Measurements from ENCODE around the gene IFI35.

IFI35 gene

GRCh38 chr17:43020789-43021740 is 14.5 kb downstream of the IFI35 start:
- TF ChIP-seq ZFX (IDR thresholded peaks at IDR 0.05) (no peak), CTCF (conservative IDR thresholded peaks at IDR 0.05) (no peak)
- peak overlapping the region; percentile 42; the same call in 1 of the 2 replicates for H3K27ac ChIP-seq

GRCh38 chr17:43021741-43022512 is 15.3 kb downstream of the IFI35 start, which contains the start of gene VAT1:
VAT1 (minus strand) TSS chr17:43022385; CDS start chr17:43022322, 63 bp downstream.
- TF ChIP-seq ZFX (IDR thresholded peaks at IDR 0.05), result peak; percentile 42; the same call in 1 of the 2 replicates
- TF ChIP-seq CTCF (conservative IDR thresholded peaks at IDR 0.05), result no peak
- H3K27ac ChIP-seq, result peak within 1 kb of the TSS; percentile 42

DNA sequence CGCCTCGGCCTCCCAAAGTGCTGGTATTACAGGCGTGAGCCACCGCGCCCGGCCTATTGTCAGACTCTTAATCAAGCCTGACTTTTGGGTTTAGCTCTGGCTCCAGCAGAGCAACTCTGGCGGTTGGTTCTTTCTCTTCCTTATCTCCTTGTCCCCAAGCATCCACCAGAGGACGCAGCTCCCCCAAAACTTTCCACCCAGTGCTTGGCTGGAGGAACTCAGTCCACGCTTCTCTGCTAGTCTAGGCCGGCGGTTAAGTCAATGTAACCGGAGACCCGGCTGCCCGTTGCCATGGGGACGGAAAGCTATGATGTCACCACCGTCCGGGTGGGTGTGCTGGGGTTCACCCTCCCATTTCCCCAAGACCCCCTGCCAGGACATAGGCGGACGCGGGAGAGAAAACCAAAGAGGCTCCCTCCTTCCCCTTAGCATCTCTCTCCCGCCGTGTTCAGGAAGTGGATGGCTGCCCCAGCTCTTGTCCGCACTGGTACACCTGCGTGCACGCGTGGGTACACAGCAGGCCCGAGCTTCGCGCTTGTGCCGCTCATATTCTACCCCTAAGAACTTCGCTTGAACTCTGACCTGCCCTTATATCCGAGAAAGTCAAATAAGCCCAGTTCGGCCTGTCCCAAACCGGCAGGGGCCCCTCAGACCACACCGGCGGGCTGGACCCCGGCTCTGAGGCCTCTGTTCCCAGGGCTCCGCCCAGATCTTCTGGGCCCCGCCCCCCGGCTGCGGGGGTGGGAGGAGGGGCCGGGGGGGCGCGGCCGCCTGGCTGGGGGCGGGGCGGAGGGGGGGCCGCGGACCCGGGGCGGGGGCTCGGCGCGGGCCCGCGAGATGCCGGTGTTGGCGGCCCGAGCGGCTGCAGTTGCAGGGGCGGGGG is 18.1 kb downstream of the IFI35 start, which contains the start of gene RND2:
Gene RND2, plus strand, starts transcription at position 825 of the 883 bp plus-strand sequence. CDS start 117 bp downstream, outside the sequence.
- no peak within 1 kb of the TSS for H3K27ac ChIP-seq
- TF ChIP-seq ZFX (IDR thresholded peaks at IDR 0.05) (no peak), CTCF (conservative IDR thresholded peaks at IDR 0.05) (no peak)

DNA sequence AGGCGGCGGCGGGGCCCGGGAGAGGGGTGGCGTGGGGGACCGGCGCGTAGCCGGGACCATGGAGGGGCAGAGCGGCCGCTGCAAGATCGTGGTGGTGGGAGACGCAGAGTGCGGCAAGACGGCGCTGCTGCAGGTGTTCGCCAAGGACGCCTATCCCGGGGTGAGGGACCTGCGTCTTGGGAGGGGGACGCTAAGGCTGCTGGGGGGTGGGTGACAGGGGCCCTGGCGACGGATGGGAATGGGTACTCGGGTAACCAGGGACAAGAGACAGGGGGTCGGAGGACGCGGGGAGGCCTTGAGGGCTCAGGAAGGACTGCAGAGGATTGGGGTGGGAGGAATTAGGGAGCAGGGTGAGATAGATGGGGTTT is 18.7 kb downstream of the IFI35 start:
- H3K27ac ChIP-seq, result no peak overlapping the region
- TF ChIP-seq ZFX (IDR thresholded peaks at IDR 0.05), result no peak
- no peak for TF ChIP-seq CTCF (conservative IDR thresholded peaks at IDR 0.05)

- no peak for TF ChIP-seq ZFX (IDR thresholded peaks at IDR 0.05)
These were observed 19.4 kb downstream of the IFI35 start for GRCh38 chr17:43025766-43026537.

DNA sequence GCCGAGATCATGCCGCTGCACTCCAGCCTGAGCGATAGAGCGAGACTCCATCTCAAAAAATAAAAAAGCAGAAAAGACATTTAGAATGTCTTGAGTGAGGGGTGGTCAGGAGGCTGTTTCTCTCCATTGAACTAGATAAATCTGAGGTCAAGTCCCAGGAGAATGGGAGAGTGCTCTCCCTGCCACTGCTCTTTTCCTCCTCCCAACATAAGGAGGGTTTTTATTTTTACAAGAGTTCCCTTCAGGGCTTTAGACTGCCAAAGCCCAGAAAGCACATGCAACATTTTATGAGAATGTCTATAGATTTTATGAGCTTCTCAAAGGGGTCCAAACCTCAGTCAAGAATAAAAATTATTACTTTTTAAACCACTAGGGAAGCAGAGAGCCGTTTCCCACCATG is 20.0 kb downstream of the IFI35 start:
- TF ChIP-seq CTCF (conservative IDR thresholded peaks at IDR 0.05) (no peak), ZFX (IDR thresholded peaks at IDR 0.05) (no peak)

More at GRCh38 chr17:43025766-43026537, 19.4 kb downstream of the IFI35 start:
- H3K27ac ChIP-seq, result no peak overlapping the region

More for the DNA sequence above, 20.0 kb downstream of the IFI35 start:
- no peak overlapping the region for H3K27ac ChIP-seq

Measured in C4-2B (cell line).